ENCODE results near the gene TPCN2.

Gene TPCN2

DNA sequence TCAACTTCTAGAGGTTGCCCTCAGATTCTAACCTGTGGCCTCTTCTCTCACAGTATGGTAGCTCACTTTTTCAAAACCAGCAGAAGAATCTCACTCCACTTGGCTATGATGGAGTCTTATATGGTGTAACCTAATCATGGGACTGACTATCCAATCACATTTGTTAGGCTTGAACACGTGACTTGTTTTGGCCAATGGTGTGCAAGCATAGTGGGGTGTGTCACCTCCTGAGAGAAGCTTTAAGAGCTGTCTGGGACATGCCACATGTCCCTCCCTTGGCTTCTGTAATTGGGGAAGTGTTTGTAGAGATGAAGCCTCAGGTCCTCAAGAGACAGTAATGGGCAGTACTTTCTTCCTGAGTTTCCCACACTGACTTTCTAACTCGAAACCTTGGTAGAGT lies 94.2 kb downstream of the TPCN2 start:
- Histone ChIP-seq H4K20me1 (ENCODE audit: low read depth, low read length) (no peaks in the 10 kb centered on the region), H3K27me3 (ENCODE audit: low read length) (no peaks in the 10 kb centered on the region), H3K79me2 (ENCODE audit: insufficient read depth, low read length) (no peaks in the 10 kb centered on the region), H3K36me3 (ENCODE audit: low read length) (no peaks in the 10 kb centered on the region), H3K4me3 (ENCODE audit: insufficient read depth, low read length, poor library complexity, severe bottlenecking) (no peak overlapping the region), H3K9ac (ENCODE audit: low read length) (no peak overlapping the region), H3F3A (ENCODE audit: insufficient read depth) (no peaks in the 10 kb centered on the region), H3K9me3 (ENCODE audit: insufficient read depth, low read length) (no peaks in the 10 kb centered on the region), H2AFZ (ENCODE audit: low read depth, low read length, severe bottlenecking) (no peak overlapping the region), H3K4me2 (ENCODE audit: low read depth, low read length, poor library complexity, severe bottlenecking) (no peak overlapping the region), H3K9me2 (replicated peaks; ENCODE audit: insufficient read depth, low read length) (no peaks in the 10 kb centered on the region), H3K27ac (ENCODE audit: low read depth, low read length) (no peak overlapping the region)
- TF ChIP-seq EZH2phosphoT487 (conservative IDR thresholded peaks at IDR 0.05; ENCODE audit: low read length) = no peak
- TF ChIP-seq, protein P1, sequence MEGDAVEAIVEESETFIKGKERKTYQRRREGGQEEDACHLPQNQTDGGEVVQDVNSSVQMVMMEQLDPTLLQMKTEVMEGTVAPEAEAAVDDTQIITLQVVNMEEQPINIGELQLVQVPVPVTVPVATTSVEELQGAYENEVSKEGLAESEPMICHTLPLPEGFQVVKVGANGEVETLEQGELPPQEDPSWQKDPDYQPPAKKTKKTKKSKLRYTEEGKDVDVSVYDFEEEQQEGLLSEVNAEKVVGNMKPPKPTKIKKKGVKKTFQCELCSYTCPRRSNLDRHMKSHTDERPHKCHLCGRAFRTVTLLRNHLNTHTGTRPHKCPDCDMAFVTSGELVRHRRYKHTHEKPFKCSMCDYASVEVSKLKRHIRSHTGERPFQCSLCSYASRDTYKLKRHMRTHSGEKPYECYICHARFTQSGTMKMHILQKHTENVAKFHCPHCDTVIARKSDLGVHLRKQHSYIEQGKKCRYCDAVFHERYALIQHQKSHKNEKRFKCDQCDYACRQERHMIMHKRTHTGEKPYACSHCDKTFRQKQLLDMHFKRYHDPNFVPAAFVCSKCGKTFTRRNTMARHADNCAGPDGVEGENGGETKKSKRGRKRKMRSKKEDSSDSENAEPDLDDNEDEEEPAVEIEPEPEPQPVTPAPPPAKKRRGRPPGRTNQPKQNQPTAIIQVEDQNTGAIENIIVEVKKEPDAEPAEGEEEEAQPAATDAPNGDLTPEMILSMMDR (IDR thresholded peaks at IDR 0.05; ENCODE audit: insufficient read depth, low read length, poor library complexity, severe bottlenecking) = no peak

DNA sequence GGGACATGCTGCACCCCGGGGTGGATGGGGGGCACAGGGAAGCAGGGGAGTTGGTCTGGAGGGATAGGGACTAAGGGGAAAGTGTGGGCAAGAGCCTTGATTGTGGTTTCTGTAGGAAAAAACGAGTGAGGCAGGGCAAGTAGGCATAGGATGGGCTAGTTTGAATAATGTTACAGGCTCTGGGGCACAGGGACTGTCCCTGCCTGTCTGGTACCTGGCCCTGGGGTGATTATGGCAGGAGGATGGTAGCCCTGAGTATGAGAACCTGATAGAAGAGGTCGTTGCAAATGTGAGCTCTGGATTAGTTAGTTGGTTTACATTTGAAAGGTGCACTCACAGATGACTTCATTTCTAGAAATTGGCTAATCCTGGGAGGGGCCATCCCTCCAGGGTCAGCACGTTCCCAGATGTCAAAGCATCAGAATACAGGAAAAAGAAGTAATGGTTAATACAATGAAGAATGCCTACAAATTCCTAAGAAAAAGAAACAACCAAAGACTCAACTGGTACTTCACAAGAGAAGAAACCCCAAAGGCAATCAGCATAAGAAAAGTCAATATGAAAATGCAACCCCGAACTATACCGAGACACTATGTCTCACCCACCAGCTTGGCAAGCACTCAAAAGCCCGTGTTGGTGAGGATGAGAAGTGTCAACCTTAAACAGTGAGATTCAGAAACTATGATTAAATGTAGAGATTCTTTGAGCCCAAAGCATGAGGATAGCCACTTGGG lies 95.8 kb downstream of the TPCN2 start:
- Histone ChIP-seq H3K9ac (ENCODE audit: low read length) (no peak overlapping the region), H3K27ac (ENCODE audit: low read depth, low read length) (no peak overlapping the region), H3K27me3 (ENCODE audit: low read length) (no peaks in the 10 kb centered on the region), H4K20me1 (ENCODE audit: low read depth, low read length) (no peaks in the 10 kb centered on the region), H3K4me3 (ENCODE audit: insufficient read depth, low read length, poor library complexity, severe bottlenecking) (no peak overlapping the region), H3K4me2 (ENCODE audit: low read depth, low read length, poor library complexity, severe bottlenecking) (no peak overlapping the region), H2AFZ (ENCODE audit: low read depth, low read length, severe bottlenecking) (no peak overlapping the region), H3K79me2 (ENCODE audit: insufficient read depth, low read length) (no peaks in the 10 kb centered on the region), H3K9me2 (replicated peaks; ENCODE audit: insufficient read depth, low read length) (no peaks in the 10 kb centered on the region), H3K36me3 (ENCODE audit: low read length) (no peaks in the 10 kb centered on the region), H3K9me3 (ENCODE audit: insufficient read depth, low read length) (no peaks in the 10 kb centered on the region), H3F3A (ENCODE audit: insufficient read depth) (no peaks in the 10 kb centered on the region)
- TF ChIP-seq, protein P1 (IDR thresholded peaks at IDR 0.05; ENCODE audit: insufficient read depth, low read length, poor library complexity, severe bottlenecking) = no peak
- no peak for TF ChIP-seq EZH2phosphoT487 (conservative IDR thresholded peaks at IDR 0.05; ENCODE audit: low read length)

GRCh38 chr11:69145050-69145380 lies 96.3 kb downstream of the TPCN2 start:
- TF ChIP-seq, protein P1 (IDR thresholded peaks at IDR 0.05; ENCODE audit: insufficient read depth, low read length, poor library complexity, severe bottlenecking) = no peak
- no peak for TF ChIP-seq EZH2phosphoT487 (conservative IDR thresholded peaks at IDR 0.05; ENCODE audit: low read length)
- H3F3A ChIP-seq (ENCODE audit: insufficient read depth) = no peaks in the 10 kb centered on the region
- H4K20me1 ChIP-seq (ENCODE audit: low read depth, low read length) = no peaks in the 10 kb centered on the region
- H3K4me2 ChIP-seq (ENCODE audit: low read depth, low read length, poor library complexity, severe bottlenecking) = no peak overlapping the region
- no peak overlapping the region for H3K9ac ChIP-seq (ENCODE audit: low read length)
- no peaks in the 10 kb centered on the region for H3K36me3 ChIP-seq (ENCODE audit: low read length)
- no peaks in the 10 kb centered on the region for H3K27me3 ChIP-seq (ENCODE audit: low read length)
- H3K79me2 ChIP-seq (ENCODE audit: insufficient read depth, low read length) = no peaks in the 10 kb centered on the region
- H3K9me2 ChIP-seq (replicated peaks; ENCODE audit: insufficient read depth, low read length) = no peaks in the 10 kb centered on the region
- no peak overlapping the region for H3K27ac ChIP-seq (ENCODE audit: low read depth, low read length)
- H2AFZ ChIP-seq (ENCODE audit: low read depth, low read length, severe bottlenecking) = no peak overlapping the region
- no peak overlapping the region for H3K4me3 ChIP-seq (ENCODE audit: insufficient read depth, low read length, poor library complexity, severe bottlenecking)
- H3K9me3 ChIP-seq (ENCODE audit: insufficient read depth, low read length) = no peaks in the 10 kb centered on the region

Measured in SU-DHL-6 (cell line).